HG03135 (cell line): ENCODE data around the gene TSPAN32.
"Not testable (repeated sequence)": the region's sequence is repeated elsewhere in the genome, so short reads cannot be mapped to it uniquely, and the experiment has no call there.

Experiments used
- ATAC-seq: cut with Tn5 transposase; IDR thresholded peaks from one replicate; pipeline ENCODE4 v1.9.1; 2021; ENCODE audit warnings: mild to moderate bottlenecking, moderate library complexity; ENCODE audit not compliant: unreplicated experiment

TSPAN32 gene

GRCh38 chr11:2280208-2280607 is 21.6 kb upstream of the TSPAN32 start:
- ATAC-seq = no peak

GRCh38 chr11:2286350-2286749 is 15.5 kb upstream of the TSPAN32 start:
- ATAC-seq = not testable (repeated sequence)

- no peak for ATAC-seq
Measured at GRCh38 chr11:2287091-2287490, 14.7 kb upstream of the TSPAN32 start.

- ATAC-seq = no peak
Measured at GRCh38 chr11:2289350-2289749, 12.5 kb upstream of the TSPAN32 start.

- no peak for ATAC-seq
Measured at GRCh38 chr11:2289859-2290258, 12.0 kb upstream of the TSPAN32 start.

- no peak for ATAC-seq
Measured at GRCh38 chr11:2290351-2290841, 11.4 kb upstream of the TSPAN32 start.

- no peak for ATAC-seq
Measured at GRCh38 chr11:2293531-2293971, 8.3 kb upstream of the TSPAN32 start.

- ATAC-seq = no peak
Measured at GRCh38 chr11:2293984-2294925, 7.6 kb upstream of the TSPAN32 start.

GRCh38 chr11:2294926-2295290 is 6.9 kb upstream of the TSPAN32 start:
- no peak for ATAC-seq

GRCh38 chr11:2295971-2296912 is 5.6 kb upstream of the TSPAN32 start:
- no peak for ATAC-seq

GRCh38 chr11:2296913-2297622 is 4.7 kb upstream of the TSPAN32 start:
- no peak for ATAC-seq

GRCh38 chr11:2297623-2298030 is 4.2 kb upstream of the TSPAN32 start:
- no peak for ATAC-seq

GRCh38 chr11:2298131-2298794 is 3.5 kb upstream of the TSPAN32 start:
- no peak for ATAC-seq

GRCh38 chr11:2298795-2299761 is 2.7 kb upstream of the TSPAN32 start:
- no peak for ATAC-seq

GRCh38 chr11:2299773-2300172 is 2.0 kb upstream of the TSPAN32 start:
- ATAC-seq = no peak

GRCh38 chr11:2300290-2300935 is 1.4 kb upstream of the TSPAN32 start:
- ATAC-seq = no peak

- ATAC-seq = no peak
Measured at GRCh38 chr11:2300936-2301630, 730 bp upstream of the TSPAN32 start.

- ATAC-seq = no peak
Measured at GRCh38 chr11:2302306-2302895, 588 bp downstream of the TSPAN32 start.
